ENCODE results near the gene AGK. TPM values are rescaled to one million over a fixed set of nuclear protein-coding genes. Genes with fewer than 3 reads are reported as not detected.

Gene AGK
- total and polyA plus RNA-seq, 2 donors (not counting 1 experiment from before 2014, with no cell fraction given): 12.8 to 26.1 TPM

DNA sequence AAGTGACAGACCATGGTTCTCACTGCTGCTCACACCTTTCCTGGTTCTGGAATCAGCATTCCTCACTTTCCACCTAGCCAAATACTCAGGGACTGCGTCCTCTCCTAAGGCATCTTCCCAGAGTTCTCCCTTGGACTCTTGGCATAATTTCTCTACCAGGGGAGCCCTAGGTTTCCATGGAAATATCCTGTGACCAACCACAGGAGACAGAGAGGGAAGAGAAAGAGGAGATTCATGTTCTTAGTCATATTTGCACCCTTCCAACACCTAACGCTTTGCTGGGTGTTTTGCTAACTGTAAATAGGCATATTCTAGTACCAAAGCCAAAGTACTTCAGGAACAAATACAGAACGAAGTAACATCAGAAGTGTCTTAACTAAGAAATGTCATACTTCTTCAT lies 122.1 kb downstream of the AGK start:
- intact Hi-C loops (cut with micrococcal nuclease): no loop called here
- no peak overlapping the region for H3K27ac Mint-ChIP-seq
- DNase-seq: no peak
- H3K4me3 ChIP-seq (ENCODE audit: control extremely low read depth in 1 of 5, extremely low read depth in 1 of 5, insufficient read depth in 1 of 5, low read depth in 2 of 5, low read length in 4 of 5): no peak overlapping the region
- H3K27me3 ChIP-seq (replicated peaks in 1 of 4; ENCODE audit: control extremely low read depth in 1 of 4, control insufficient read depth in 3 of 4, insufficient read depth in 4 of 4, low read length in 3 of 4): no peaks in the 10 kb centered on the region
- H3K4me1 ChIP-seq (ENCODE audit: control insufficient read depth in 2 of 2, insufficient read depth in 2 of 2, low read length in 2 of 2): no peaks in the 10 kb centered on the region
- no peak overlapping the region for H3K27ac ChIP-seq (ENCODE audit: low read length in 2 of 2)
- peaks cover 6 to 41% of the 10 kb centered on the region in 2 experiments for H3K36me3 ChIP-seq (replicated peaks in 1 of 2; ENCODE audit: control extremely low read depth in 1 of 2, control insufficient read depth in 1 of 2, extremely low read depth in 1 of 2, insufficient read depth in 2 of 2, low read length in 1 of 2)
- no peaks in the 10 kb centered on the region for H3K9me3 ChIP-seq (ENCODE audit: control extremely low read depth in 1 of 3, control insufficient read depth in 2 of 3, insufficient read depth in 1 of 3, low read length in 2 of 3)
- no peak for ATAC-seq (ENCODE audit: low read depth)
- H3K9me3 Mint-ChIP-seq (ENCODE audit: insufficient read depth): no peaks in the 10 kb centered on the region
- H3K4me1 Mint-ChIP-seq: peaks cover 15% of the 10 kb centered on the region
- ChIA-PET POLR2A (no interaction called here), CTCF (interaction anchor here (1.2 kb wide), 1 partner anchor 19 kb away, joined by 3 read pairs; no protein-coding TSS in a partner anchor)
- WGBS (ENCODE audit: insufficient coverage): 100% methylated on average over 1 of the region's 3 CpGs
- no peak overlapping the region for H3K9ac ChIP-seq (ENCODE audit: low read length)
- H4K20me1 ChIP-seq (ENCODE audit: control insufficient read depth, insufficient read depth, low read length, poor library complexity, severe bottlenecking): no peaks in the 10 kb centered on the region
- no peak overlapping the region for H3K4me3 Mint-ChIP-seq
- H3K4me2 ChIP-seq (replicated peaks; ENCODE audit: low read depth, low read length, poor library complexity, severe bottlenecking): no peak overlapping the region
- no peaks in the 10 kb centered on the region for H3K79me2 ChIP-seq (ENCODE audit: control insufficient read depth, insufficient read depth, low read length)
- no peaks in the 10 kb centered on the region for H3K27me3 Mint-ChIP-seq
- TF ChIP-seq EZH2 (IDR thresholded peaks at IDR 0.05; ENCODE audit: borderline replicate concordance, insufficient read depth, low read depth, low read length, poor library complexity, severe bottlenecking): no peak
- TF ChIP-seq, protein P1, sequence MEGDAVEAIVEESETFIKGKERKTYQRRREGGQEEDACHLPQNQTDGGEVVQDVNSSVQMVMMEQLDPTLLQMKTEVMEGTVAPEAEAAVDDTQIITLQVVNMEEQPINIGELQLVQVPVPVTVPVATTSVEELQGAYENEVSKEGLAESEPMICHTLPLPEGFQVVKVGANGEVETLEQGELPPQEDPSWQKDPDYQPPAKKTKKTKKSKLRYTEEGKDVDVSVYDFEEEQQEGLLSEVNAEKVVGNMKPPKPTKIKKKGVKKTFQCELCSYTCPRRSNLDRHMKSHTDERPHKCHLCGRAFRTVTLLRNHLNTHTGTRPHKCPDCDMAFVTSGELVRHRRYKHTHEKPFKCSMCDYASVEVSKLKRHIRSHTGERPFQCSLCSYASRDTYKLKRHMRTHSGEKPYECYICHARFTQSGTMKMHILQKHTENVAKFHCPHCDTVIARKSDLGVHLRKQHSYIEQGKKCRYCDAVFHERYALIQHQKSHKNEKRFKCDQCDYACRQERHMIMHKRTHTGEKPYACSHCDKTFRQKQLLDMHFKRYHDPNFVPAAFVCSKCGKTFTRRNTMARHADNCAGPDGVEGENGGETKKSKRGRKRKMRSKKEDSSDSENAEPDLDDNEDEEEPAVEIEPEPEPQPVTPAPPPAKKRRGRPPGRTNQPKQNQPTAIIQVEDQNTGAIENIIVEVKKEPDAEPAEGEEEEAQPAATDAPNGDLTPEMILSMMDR (IDR thresholded peaks at IDR 0.05): no peak
- no peak overlapping the region for H2AFZ ChIP-seq (ENCODE audit: insufficient read depth, low read depth, low read length, poor library complexity, severe bottlenecking)

DNA sequence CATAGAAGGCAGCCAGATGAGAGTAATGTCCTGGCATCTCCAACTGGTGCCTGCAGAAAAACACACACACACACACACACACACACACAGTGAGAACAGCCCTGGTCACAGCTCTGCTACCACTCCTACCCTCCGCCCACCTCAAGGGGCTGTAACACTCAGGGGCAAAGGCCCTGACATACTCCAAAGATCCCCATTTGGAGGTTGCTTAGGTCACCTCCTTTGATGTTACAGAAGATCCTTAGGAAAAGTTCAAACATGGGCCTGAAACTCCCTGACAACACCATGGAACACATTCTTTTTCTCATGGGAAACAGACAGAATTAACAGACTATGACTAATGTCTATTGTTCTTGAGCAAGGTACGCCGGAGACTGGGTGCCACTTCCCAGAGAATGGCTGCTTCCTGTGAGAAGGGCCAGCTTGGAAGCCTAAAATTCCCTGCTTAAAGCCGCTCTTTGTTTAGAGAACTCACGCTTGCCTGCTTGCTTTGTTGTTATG lies 123.0 kb downstream of the AGK start:
- H3K4me1 Mint-ChIP-seq: peaks cover 15% of the 10 kb centered on the region
- POLR2A ChIA-PET: no interaction called here
- CTCF ChIA-PET: interaction anchor here (1.6 to 1.7 kb wide), 2 partner anchors 9 to 20 kb away, joined by 4 to 5 read pairs; no protein-coding TSS in a partner anchor

More for the DNA sequence above, 123.0 kb downstream of the AGK start:
- Histone ChIP-seq H3K4me2 (replicated peaks; ENCODE audit: low read depth, low read length, poor library complexity, severe bottlenecking) (no peak overlapping the region), H3K4me1 (ENCODE audit: control insufficient read depth in 2 of 2, insufficient read depth in 2 of 2, low read length in 2 of 2) (no peaks in the 10 kb centered on the region), H3K9me3 (ENCODE audit: control extremely low read depth in 1 of 3, control insufficient read depth in 2 of 3, insufficient read depth in 1 of 3, low read length in 2 of 3) (no peaks in the 10 kb centered on the region), H3K9ac (ENCODE audit: low read length) (no peak overlapping the region), H3K79me2 (ENCODE audit: control insufficient read depth, insufficient read depth, low read length) (no peaks in the 10 kb centered on the region), H2AFZ (ENCODE audit: insufficient read depth, low read depth, low read length, poor library complexity, severe bottlenecking) (no peak overlapping the region), H3K36me3 (replicated peaks in 1 of 2; ENCODE audit: control extremely low read depth in 1 of 2, control insufficient read depth in 1 of 2, extremely low read depth in 1 of 2, insufficient read depth in 2 of 2, low read length in 1 of 2) (peaks cover 6 to 37% of the 10 kb centered on the region in 2 experiments), H4K20me1 (ENCODE audit: control insufficient read depth, insufficient read depth, low read length, poor library complexity, severe bottlenecking) (no peaks in the 10 kb centered on the region), H3K27ac (ENCODE audit: low read length in 2 of 2) (no peak overlapping the region), H3K4me3 (ENCODE audit: control extremely low read depth in 1 of 5, extremely low read depth in 1 of 5, insufficient read depth in 1 of 5, low read depth in 2 of 5, low read length in 4 of 5) (no peak overlapping the region), H3K27me3 (replicated peaks in 1 of 4; ENCODE audit: control extremely low read depth in 1 of 4, control insufficient read depth in 3 of 4, insufficient read depth in 4 of 4, low read length in 3 of 4) (no peaks in the 10 kb centered on the region)
- H3K4me3 Mint-ChIP-seq: no peak overlapping the region
- WGBS (ENCODE audit: insufficient coverage): 96% methylated on average over 3 of the region's 5 CpGs
- DNase-seq: no peak
- no peak for TF ChIP-seq EZH2 (IDR thresholded peaks at IDR 0.05; ENCODE audit: borderline replicate concordance, insufficient read depth, low read depth, low read length, poor library complexity, severe bottlenecking)
- TF ChIP-seq, protein P1 (IDR thresholded peaks at IDR 0.05): no peak
- intact Hi-C loops (cut with micrococcal nuclease): no loop called here
- H3K9me3 Mint-ChIP-seq (ENCODE audit: insufficient read depth): no peaks in the 10 kb centered on the region
- no peaks in the 10 kb centered on the region for H3K27me3 Mint-ChIP-seq
- no peak for ATAC-seq (ENCODE audit: low read depth)
- no peak overlapping the region for H3K27ac Mint-ChIP-seq
